T47D (cell line): ENCODE data around the gene HECW1.
"Not testable (repeated sequence)": the region's sequence is repeated elsewhere in the genome, so short reads cannot be mapped to it uniquely, and the experiment has no call there.

Source experiments
- DNase-seq, 2 experiments: peaks; one replicate each; pipeline versions ENCODE4 v3.0.0 to v3.0.0-alpha.2; 2011 to 2012; ENCODE audit warnings: low read depth in 1 of 2, low spot score in 1 of 2
- JUND ChIP-seq: IDR thresholded peaks from 2 replicates; pipeline ENCODE4 v1.6.1; 2012; ENCODE audit warnings: low read depth
- in situ Hi-C: cut with HindIII; loops from 2 replicates; pipeline ENCODE4 v1.10.0; 2016; ENCODE audit warnings: low sequenced_read_pairs, low pct_unique_long_range_greater_than_20kb

HECW1 gene

GRCh38 chr7:43117095-43117494, 4.6 kb downstream of the HECW1 start:
- no peak for DNase-seq
- in situ Hi-C loops: no loop called here
- no peak for TF ChIP-seq JUND

DNA sequence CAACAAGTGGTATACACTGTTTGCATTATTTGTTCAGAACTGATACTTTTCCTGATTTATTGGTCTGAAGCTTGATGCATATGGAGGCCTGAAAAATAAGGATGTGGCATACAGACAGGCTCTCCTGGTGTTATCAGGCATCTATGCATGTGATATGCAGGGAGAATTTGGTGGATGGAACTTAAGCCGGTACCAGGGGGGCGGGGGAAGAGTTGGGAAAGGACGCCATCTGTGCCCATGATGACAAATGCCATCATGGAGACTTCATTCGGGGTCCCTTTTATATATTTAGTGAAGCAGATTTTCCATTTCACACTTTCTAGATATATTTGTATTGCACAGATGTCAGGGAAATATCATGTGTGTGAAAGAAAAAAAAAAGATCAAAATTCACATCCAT, 5.4 kb downstream of the HECW1 start:
- no peak for DNase-seq
- in situ Hi-C loops: no loop called here
- TF ChIP-seq JUND: no peak

DNA sequence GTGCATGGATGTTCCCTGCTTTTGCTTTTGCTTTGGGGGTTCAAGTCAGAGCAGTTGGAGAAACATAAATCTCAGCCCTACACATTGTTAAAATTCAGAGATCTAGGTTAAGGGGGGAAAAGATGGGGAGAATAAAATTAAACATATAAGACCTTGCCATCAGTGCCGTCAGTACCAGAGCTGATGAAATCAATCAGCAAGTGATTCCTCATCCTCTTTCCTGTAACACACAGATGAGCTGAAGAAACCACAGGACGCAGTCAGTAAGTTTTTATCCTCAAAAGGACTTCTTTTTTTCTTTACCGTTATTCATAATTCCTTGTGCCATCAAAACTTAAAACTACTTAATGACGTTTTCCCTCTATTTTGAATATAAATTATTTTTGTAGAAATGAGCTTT, 5.9 kb downstream of the HECW1 start:
- DNase-seq: no peak
- no peak for TF ChIP-seq JUND
- in situ Hi-C loops: no loop called here

- in situ Hi-C loops: no loop called here
- DNase-seq: no peak
- TF ChIP-seq JUND: no peak
These were observed 7.1 kb downstream of the HECW1 start for GRCh38 chr7:43119371-43120075.

DNA sequence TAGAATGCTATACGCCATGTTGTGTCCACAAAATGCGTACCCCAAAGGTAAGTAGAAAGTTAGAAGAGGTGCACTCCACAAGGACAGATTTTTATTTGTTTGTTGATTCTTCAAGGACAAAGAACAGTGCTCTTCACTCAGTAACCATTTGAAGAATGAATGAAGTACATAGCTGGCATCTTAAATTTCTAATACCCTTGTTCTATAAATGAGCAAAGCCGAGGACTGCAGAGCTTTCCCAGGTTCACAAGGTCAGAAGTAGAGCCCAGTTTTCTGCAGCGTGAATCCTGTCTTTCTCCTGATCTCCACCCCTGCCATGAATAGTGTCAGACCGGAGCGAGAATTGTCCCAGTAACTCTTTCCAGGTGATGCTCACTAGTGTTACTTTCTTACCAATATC, 9.5 kb downstream of the HECW1 start:
- DNase-seq: no peak
- no peak for TF ChIP-seq JUND
- in situ Hi-C loops: no loop called here

GRCh38 chr7:43123457-43123856, 11.0 kb downstream of the HECW1 start:
- in situ Hi-C loops: no loop called here
- no peak for DNase-seq
- no peak for TF ChIP-seq JUND

DNA sequence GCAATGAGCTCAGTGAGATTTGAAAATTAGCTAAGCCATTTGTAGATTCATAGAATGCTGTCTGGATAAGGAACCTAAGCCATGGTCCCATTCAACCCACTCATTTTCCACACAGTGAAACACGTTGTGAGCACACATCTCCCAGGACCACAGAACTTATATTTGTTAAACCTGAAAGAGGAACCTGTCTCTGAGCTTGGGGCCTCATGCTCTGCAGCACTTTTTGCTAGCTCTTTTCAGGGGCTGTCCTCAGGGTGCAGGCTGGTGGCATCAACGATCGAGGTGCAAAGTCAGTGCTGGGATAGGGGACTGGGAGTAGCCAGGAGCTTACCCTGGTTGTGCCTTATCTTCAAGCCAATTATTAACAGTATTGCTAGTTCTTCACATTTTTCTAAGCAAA, 11.9 kb downstream of the HECW1 start:
- no peak for DNase-seq
- in situ Hi-C loops: no loop called here
- TF ChIP-seq JUND: no peak

DNA sequence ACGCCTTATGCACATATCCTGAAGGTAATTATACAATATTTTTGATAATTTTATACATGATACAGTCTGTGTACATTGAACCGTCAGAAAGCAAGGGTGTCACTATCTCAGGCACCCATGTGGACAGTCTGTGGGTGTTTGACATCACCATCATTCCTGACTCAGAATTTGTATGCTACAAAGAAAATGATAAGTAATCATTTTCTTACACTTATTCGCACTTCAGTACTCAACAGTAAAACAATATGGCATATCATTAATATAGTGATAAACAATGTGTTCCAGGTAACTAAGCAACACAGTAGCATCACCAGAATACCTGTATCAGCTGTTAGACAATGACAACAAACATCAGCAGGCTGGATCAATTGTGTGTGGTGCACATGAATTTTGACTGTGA, 17.9 kb downstream of the HECW1 start:
- no peak for TF ChIP-seq JUND
- no peak for DNase-seq
- in situ Hi-C loops: no loop called here

GRCh38 chr7:43135129-43135528, 22.7 kb downstream of the HECW1 start:
- DNase-seq: no peak
- no peak for TF ChIP-seq JUND
- in situ Hi-C loops: no loop called here

GRCh38 chr7:43136064-43136463, 23.6 kb downstream of the HECW1 start:
- no peak for DNase-seq
- TF ChIP-seq JUND: no peak
- in situ Hi-C loops: no loop called here

GRCh38 chr7:43137121-43137744, 24.8 kb downstream of the HECW1 start:
- in situ Hi-C loops, DNase-seq: not testable (repeated sequence)

- in situ Hi-C loops: no loop called here
- no peak for DNase-seq
These were observed 25.4 kb downstream of the HECW1 start for GRCh38 chr7:43137811-43138210.

GRCh38 chr7:43138710-43139109, 26.3 kb downstream of the HECW1 start:
- DNase-seq: no peak
- TF ChIP-seq JUND: no peak
- in situ Hi-C loops: no loop called here

More at GRCh38 chr7:43137811-43138210, 25.4 kb downstream of the HECW1 start:
- no peak for TF ChIP-seq JUND

GRCh38 chr7:43139137-43139536, 26.7 kb downstream of the HECW1 start:
- DNase-seq: no peak
- in situ Hi-C loops: no loop called here

More at GRCh38 chr7:43139137-43139536, 26.7 kb downstream of the HECW1 start:
- no peak for TF ChIP-seq JUND
